Heart left ventricle (tissue), 13 donors: ENCODE measurements around the gene SLC29A2.

Experiments used
- CTCF ChIP-seq, 12 donors: fragments of 200-600 bp; sonication (generic) in 4 of 12; IDR thresholded peaks; one replicate each; pipeline versions ENCODE4 v1.5.0 to v1.8.0; 2018 to 2022; ENCODE audit warnings: antibody characterized with exemption in 12 of 12, mild to moderate bottlenecking in 5 of 12
- POLR2A ChIP-seq, 2 donors: fragments of 450-650 bp; IDR thresholded peaks; one replicate each; pipeline ENCODE4 v1.6.1; 2017; ENCODE audit warnings: antibody characterized with exemption in 2 of 2, mild to moderate bottlenecking in 2 of 2, moderate library complexity in 2 of 2
- donor health status: ischemic (EF 13 %, LVEDD 7.1; RV severe dilation, severe dysfunction).
- donor health status: DM: no; HTN: yes; CAD: no.
- donor health status: DM: no; HTN: no; CAD: no.
- donor health status: ischemic (EF 25% LVEDD 6.9; RV normal size, moderate dysfunction).
- donor health status: ischemic (EF 25% LVEDD 5.7; RV mildly dilated, moderate dysfunction).
- donor health status: ischemic (EF 35%, LVEDD 5.7; RV mildly dilated, moderate dysfunction).
- donor health status: nonischemic (EF 11% LVEDD 7.7; RV severe dilation, severe dysfunction).
- donor health status: DM: yes; HTN: yes; CAD: no.
- donor health status: PGD.
- donor health status: ischemic (EF 29% LVEDD 5.4; RV normal size, mild dysfunction).
- donor health status: nonischemic (EF 23%, LVEDD 6.1; RV moderate dilation, normal function).

- TF ChIP-seq CTCF (IDR thresholded peaks at IDR 0.05) (no peak), POLR2A (IDR thresholded peaks at IDR 0.05) (no peak)
Measured at GRCh38 chr11:66362481-66363147, 8.9 kb downstream of the SLC29A2 start.
